Calu3 (cell line): ENCODE data around the gene TENT4B. TPM values are rescaled to one million over a fixed set of nuclear protein-coding genes. Genes with fewer than 3 reads are reported as not detected.

Experiments
- BruUV-seq: library from RNA; stranded (reverse); fragments of 400-500 nt; replicated peaks from 2 replicates; lab custom pipeline; 2021; lab: Mats Ljungman, UMichigan
- CTCF ChIA-PET: fragments of 300-600 bp; sonication (Branson Sonifier 250); formaldehyde crosslinking; loops from one replicate; lab custom pipeline; 2022; ENCODE audit warnings: antibody characterized with exemption; lab: Charles Lee
- DNase-seq: peaks from one replicate; pipeline ENCODE4 v3.0.0; 2022
- H3K27ac Mint-ChIP-seq: one replicate; pipeline ENCODE4 v1.8.0; 2022; ENCODE audit warnings: mixed read lengths; ENCODE audit not compliant: unreplicated experiment
- H3K27me3 Mint-ChIP-seq: one replicate; pipeline ENCODE4 v1.8.0; 2022; ENCODE audit warnings: mixed read lengths; ENCODE audit not compliant: unreplicated experiment
- H3K36me3 Mint-ChIP-seq: one replicate; pipeline ENCODE4 v1.8.0; 2022; ENCODE audit warnings: mild to moderate bottlenecking, moderate library complexity, mixed read lengths; ENCODE audit not compliant: insufficient read depth, unreplicated experiment
- H3K4me1 Mint-ChIP-seq: one replicate; pipeline ENCODE4 v1.8.0; 2022; ENCODE audit warnings: mild to moderate bottlenecking, low read depth, mixed read lengths; ENCODE audit not compliant: unreplicated experiment
- H3K4me3 Mint-ChIP-seq: one replicate; pipeline ENCODE4 v1.8.0; 2022; ENCODE audit warnings: mild to moderate bottlenecking, low read depth, moderate library complexity, mixed read lengths; ENCODE audit not compliant: unreplicated experiment
- H3K9me3 Mint-ChIP-seq: one replicate; pipeline ENCODE4 v1.8.0; 2022; ENCODE audit warnings: low read depth, mixed read lengths; ENCODE audit not compliant: unreplicated experiment
- intact Hi-C: fragments of 100-400 bp; cut with micrococcal nuclease; formaldehyde crosslinking; loops from one replicate; pipeline ENCODE4 v1.10.0; 2022; ENCODE audit not compliant: unreplicated experiment
- total RNA-seq: library from RNA; stranded (reverse); gene quantifications from 2 replicates; pipeline ENCODE4 v1.2.3, GENCODE V29; 2022
- TF ChIP-seq, protein P1 (sequence below): fragments of 200-600 bp; IDR thresholded peaks from one replicate; pipeline ENCODE4 v1.8.0; 2022; ENCODE audit warnings: antibody characterized with exemption; ENCODE audit not compliant: unreplicated experiment

The TENT4B gene
- total RNA-seq, 1 experiment from 2014 or later: 21.7 TPM

DNA sequence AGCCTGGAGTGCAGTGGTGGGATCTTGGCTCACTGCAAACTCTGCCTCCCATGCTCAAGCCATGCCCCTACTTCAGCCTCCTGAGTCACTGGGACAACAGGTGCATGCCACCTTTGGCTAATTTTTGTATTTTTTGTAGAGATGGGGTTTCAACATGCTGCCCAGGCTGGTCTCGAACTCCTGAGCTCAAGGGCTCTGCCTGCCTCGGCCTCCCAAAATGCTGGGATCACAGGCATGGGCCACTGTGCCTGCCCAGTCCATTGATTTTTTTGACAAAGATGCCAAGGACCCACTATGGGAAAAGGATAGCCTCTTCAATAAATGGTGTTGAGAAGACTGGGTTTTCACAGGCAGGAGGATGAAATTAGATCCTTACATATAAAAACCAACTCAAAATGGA lies 102.4 kb downstream of the TENT4B start:
- CTCF ChIA-PET: interaction anchor here (0.6 kb wide), 1 partner anchor 179 kb away, joined by 9 read pairs; no protein-coding TSS in a partner anchor
- no peaks in the 10 kb centered on the region for H3K27me3 Mint-ChIP-seq
- H3K9me3 Mint-ChIP-seq: no peaks in the 10 kb centered on the region
- no peak overlapping the region for H3K4me3 Mint-ChIP-seq
- no TSS peak for BruUV-seq
- TF ChIP-seq, protein P1, sequence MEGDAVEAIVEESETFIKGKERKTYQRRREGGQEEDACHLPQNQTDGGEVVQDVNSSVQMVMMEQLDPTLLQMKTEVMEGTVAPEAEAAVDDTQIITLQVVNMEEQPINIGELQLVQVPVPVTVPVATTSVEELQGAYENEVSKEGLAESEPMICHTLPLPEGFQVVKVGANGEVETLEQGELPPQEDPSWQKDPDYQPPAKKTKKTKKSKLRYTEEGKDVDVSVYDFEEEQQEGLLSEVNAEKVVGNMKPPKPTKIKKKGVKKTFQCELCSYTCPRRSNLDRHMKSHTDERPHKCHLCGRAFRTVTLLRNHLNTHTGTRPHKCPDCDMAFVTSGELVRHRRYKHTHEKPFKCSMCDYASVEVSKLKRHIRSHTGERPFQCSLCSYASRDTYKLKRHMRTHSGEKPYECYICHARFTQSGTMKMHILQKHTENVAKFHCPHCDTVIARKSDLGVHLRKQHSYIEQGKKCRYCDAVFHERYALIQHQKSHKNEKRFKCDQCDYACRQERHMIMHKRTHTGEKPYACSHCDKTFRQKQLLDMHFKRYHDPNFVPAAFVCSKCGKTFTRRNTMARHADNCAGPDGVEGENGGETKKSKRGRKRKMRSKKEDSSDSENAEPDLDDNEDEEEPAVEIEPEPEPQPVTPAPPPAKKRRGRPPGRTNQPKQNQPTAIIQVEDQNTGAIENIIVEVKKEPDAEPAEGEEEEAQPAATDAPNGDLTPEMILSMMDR: no peak
- peaks cover 14% of the 10 kb centered on the region for H3K4me1 Mint-ChIP-seq
- intact Hi-C loops: no loop called here
- no peak overlapping the region for H3K27ac Mint-ChIP-seq
- DNase-seq: no peak
- H3K36me3 Mint-ChIP-seq: peaks cover 9% of the 10 kb centered on the region

DNA sequence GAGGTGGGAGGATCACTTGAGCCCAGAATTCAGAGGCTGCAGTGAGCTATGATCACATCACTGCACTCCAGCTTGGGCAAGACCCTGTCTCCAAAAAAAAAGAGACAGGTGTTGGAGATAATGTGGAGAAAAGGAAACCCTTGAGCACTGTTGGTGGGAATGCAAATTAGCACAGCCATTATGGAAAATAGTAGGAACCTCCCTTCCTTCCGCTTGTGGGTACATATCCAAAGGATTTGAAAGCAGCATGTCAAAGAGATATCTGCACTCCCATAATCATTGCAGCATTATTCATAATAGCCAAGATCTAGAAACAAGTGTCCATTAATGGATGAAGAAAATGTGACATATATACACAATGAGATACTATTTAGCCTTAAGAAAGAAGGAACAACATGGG lies 103.5 kb downstream of the TENT4B start:
- peaks cover 6% of the 10 kb centered on the region for H3K4me1 Mint-ChIP-seq
- intact Hi-C loops: no loop called here
- DNase-seq: no peak
- no peaks in the 10 kb centered on the region for H3K27me3 Mint-ChIP-seq
- H3K36me3 Mint-ChIP-seq: peaks cover 8% of the 10 kb centered on the region
- no peak overlapping the region for H3K27ac Mint-ChIP-seq
- TF ChIP-seq, protein P1: no peak
- CTCF ChIA-PET: interaction anchor here (0.7 kb wide), 1 partner anchor 14 kb away, joined by 3 read pairs; no protein-coding TSS in a partner anchor
- H3K4me3 Mint-ChIP-seq: no peak overlapping the region
- BruUV-seq: no TSS peak
- no peaks in the 10 kb centered on the region for H3K9me3 Mint-ChIP-seq

DNA sequence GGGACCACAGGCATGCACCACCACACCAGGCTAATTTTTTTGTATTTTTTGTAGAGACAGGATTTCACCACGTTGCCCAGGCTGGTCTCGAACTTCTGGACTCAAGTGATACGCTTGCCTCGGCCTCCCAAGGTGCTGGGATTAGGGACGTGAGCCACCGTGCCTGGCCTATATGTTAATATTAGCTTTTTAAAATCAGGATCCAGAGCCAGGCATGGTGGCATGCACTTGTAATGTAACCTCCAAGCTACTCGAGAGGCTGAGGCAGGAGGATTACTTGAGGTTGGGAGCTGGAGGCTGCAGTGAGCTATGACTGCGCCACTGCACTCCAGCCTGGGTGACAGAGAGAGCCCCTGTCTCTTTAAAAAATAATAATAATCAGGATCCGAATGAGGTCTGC lies 104.8 kb downstream of the TENT4B start:
- TF ChIP-seq, protein P1: no peak
- Mint-ChIP-seq H3K27ac (no peak overlapping the region), H3K9me3 (no peaks in the 10 kb centered on the region), H3K4me3 (no peak overlapping the region), H3K36me3 (no peaks in the 10 kb centered on the region), H3K4me1 (no peaks in the 10 kb centered on the region), H3K27me3 (no peaks in the 10 kb centered on the region)
- BruUV-seq: no TSS peak
- CTCF ChIA-PET: no interaction called here
- intact Hi-C loops: no loop called here
- DNase-seq: no peak

DNA sequence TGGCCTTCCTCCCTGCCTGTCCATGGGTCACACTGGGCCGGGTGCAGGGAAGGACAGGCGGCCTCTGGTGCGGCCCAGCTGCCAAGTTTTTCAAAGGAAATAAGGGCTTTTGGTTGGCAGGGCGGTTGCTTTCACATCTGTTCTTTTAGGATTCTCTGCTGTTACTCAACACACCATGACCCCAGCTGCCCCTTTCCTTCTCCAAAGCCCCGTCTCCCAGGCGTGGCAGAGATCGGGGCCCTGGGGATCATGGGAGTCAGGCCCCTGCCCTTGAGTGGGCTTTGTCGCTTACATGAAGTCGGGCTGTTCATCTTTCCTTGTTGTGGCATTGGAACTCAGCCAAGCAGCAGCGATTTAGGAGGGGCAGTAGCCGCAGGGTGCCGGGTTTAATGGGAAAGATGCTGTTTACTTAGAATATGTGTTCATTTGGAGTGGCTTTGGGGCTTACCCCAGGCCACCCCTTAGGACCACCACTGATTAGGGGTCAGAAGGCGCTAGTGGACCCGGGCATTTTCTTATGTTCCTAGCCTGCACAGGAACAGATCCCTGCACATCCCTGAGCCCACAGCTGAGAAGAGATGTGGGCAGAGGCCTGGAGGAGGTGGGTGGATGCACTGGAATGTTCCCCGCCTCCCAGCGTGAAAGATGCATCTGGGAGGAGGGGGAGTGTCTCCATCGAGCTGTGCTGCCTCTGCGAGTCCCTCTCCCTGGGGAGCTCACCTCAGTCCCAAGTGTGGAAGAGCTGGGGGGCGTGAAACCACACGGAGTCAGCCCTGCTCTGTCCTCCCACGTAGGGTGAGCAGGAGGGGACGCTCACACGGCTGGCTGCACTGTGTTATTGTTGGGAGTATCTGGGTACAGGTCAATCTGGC lies 106.5 kb downstream of the TENT4B start:
- CTCF ChIA-PET: no interaction called here
- no peak for DNase-seq
- TF ChIP-seq, protein P1: no peak
- intact Hi-C loops: no loop called here
- Mint-ChIP-seq H3K4me1 (peaks cover 10% of the 10 kb centered on the region), H3K9me3 (no peaks in the 10 kb centered on the region), H3K36me3 (no peaks in the 10 kb centered on the region), H3K27ac (no peak overlapping the region), H3K4me3 (no peak overlapping the region), H3K27me3 (no peaks in the 10 kb centered on the region)
- BruUV-seq: no TSS peak
